Measurements from ENCODE around the gene GPR84.

- TF ChIP-seq CTCF (IDR thresholded peaks at IDR 0.05) (no peak), POLR2AphosphoS5 (IDR thresholded peaks at IDR 0.05) (no peak), POLR2A (IDR thresholded peaks at IDR 0.05) (no peak), EP300 (IDR thresholded peaks at IDR 0.05) (no peak)
Observed at GRCh38 chr12:54349036-54349435, 15.2 kb downstream of the GPR84 start.
